Heart left ventricle (tissue), 13 donors: Measurements from ENCODE around the gene PBX3.

ENCODE experiments used
- POLR2A ChIP-seq, 2 donors: fragments of 450-650 bp; IDR thresholded peaks; one replicate each; pipeline ENCODE4 v1.6.1; 2017; ENCODE audit warnings: antibody characterized with exemption in 2 of 2, mild to moderate bottlenecking in 2 of 2, moderate library complexity in 2 of 2
- TF ChIP-seq, protein P1 (sequence below), 12 donors: fragments of 200-600 bp; sonication (generic) in 4 of 12; IDR thresholded peaks; one replicate each; pipeline versions ENCODE4 v1.5.0 to v1.8.0; 2018 to 2022; ENCODE audit warnings: antibody characterized with exemption in 12 of 12, mild to moderate bottlenecking in 5 of 12
- donor health status: ischemic (EF 13 %, LVEDD 7.1; RV severe dilation, severe dysfunction).
- donor health status: DM: no; HTN: yes; CAD: no.
- donor health status: DM: no; HTN: no; CAD: no.
- donor health status: ischemic (EF 25% LVEDD 6.9; RV normal size, moderate dysfunction).
- donor health status: ischemic (EF 25% LVEDD 5.7; RV mildly dilated, moderate dysfunction).
- donor health status: ischemic (EF 35%, LVEDD 5.7; RV mildly dilated, moderate dysfunction).
- donor health status: nonischemic (EF 11% LVEDD 7.7; RV severe dilation, severe dysfunction).
- donor health status: DM: yes; HTN: yes; CAD: no.
- donor health status: PGD.
- donor health status: ischemic (EF 29% LVEDD 5.4; RV normal size, mild dysfunction).
- donor health status: nonischemic (EF 23%, LVEDD 6.1; RV moderate dilation, normal function).

DNA sequence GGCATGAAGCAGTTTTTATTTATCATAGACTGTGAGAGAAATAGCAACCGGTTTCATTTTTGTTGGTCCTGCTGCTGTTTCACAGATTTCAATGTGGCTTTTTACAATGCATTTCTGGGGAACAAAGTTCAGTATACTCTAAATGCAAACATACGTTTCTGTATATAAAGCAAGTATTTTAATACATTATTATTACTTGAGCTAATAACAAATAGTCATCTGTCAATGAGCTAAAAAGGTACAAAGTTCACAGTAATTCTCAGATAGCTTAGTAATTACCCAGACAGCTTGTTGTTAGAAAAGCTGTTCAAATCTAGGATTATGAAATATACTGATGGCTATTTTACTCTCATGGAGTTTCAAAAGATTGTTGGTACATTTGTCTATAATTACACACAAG is 50.8 kb downstream of the PBX3 start:
- TF ChIP-seq, protein P1, sequence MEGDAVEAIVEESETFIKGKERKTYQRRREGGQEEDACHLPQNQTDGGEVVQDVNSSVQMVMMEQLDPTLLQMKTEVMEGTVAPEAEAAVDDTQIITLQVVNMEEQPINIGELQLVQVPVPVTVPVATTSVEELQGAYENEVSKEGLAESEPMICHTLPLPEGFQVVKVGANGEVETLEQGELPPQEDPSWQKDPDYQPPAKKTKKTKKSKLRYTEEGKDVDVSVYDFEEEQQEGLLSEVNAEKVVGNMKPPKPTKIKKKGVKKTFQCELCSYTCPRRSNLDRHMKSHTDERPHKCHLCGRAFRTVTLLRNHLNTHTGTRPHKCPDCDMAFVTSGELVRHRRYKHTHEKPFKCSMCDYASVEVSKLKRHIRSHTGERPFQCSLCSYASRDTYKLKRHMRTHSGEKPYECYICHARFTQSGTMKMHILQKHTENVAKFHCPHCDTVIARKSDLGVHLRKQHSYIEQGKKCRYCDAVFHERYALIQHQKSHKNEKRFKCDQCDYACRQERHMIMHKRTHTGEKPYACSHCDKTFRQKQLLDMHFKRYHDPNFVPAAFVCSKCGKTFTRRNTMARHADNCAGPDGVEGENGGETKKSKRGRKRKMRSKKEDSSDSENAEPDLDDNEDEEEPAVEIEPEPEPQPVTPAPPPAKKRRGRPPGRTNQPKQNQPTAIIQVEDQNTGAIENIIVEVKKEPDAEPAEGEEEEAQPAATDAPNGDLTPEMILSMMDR (IDR thresholded peaks at IDR 0.05) = no peak
- TF ChIP-seq POLR2A (IDR thresholded peaks at IDR 0.05) = no peak
